Measurements from ENCODE around the gene ZNF286A. TPM values are rescaled to one million over a fixed set of nuclear protein-coding genes. Genes with fewer than 3 reads are reported as not detected.
A peak's percentile ranks its signal among the peaks of the same experiment; 100 is the strongest.

Gene ZNF286A
- total and polyA plus RNA-seq, 7 donors, result 6.0 to 25.7 (median 14.4) TPM

DNA sequence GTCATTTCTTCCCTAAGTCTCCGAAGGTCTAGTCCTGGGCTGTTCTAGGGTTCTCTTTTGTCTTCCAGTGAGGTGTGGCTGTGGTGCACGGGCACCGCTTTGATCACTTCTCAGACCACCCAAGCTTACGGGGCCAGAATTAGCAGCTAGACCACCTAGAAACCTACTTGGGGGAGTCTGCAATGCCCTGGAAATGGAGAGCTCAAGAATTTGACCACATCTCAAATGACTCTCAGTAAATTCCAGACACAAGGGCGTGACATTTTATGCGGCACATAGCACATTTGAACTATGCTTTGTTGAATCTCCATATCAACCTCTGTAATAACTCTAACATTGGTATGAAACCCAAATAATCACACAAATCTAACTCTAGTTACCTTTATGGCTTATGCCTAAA, 40.3 kb upstream of the ZNF286A start:
- intact Hi-C loops (cut with DNase I), result no loop called here
- H3K4me3 ChIP-seq, result no peak overlapping the region
- H3K9me3 ChIP-seq, result no peaks in the 10 kb centered on the region
- 94 to 95% methylated on average over 6 of the region's 6 CpGs for whole genome bisulfite sequencing, 2 donors
- H3K4me1 ChIP-seq, result no peaks in the 10 kb centered on the region
- no peaks in the 10 kb centered on the region for H3K36me3 ChIP-seq
- no peak for DNase-seq
- no peak for TF ChIP-seq EP300 (IDR thresholded peaks at IDR 0.05)
- TF ChIP-seq POLR2AphosphoS5 (IDR thresholded peaks at IDR 0.05), result no peak
- no peak for TF ChIP-seq POLR2A (IDR thresholded peaks at IDR 0.05)
- TF ChIP-seq, protein P1, sequence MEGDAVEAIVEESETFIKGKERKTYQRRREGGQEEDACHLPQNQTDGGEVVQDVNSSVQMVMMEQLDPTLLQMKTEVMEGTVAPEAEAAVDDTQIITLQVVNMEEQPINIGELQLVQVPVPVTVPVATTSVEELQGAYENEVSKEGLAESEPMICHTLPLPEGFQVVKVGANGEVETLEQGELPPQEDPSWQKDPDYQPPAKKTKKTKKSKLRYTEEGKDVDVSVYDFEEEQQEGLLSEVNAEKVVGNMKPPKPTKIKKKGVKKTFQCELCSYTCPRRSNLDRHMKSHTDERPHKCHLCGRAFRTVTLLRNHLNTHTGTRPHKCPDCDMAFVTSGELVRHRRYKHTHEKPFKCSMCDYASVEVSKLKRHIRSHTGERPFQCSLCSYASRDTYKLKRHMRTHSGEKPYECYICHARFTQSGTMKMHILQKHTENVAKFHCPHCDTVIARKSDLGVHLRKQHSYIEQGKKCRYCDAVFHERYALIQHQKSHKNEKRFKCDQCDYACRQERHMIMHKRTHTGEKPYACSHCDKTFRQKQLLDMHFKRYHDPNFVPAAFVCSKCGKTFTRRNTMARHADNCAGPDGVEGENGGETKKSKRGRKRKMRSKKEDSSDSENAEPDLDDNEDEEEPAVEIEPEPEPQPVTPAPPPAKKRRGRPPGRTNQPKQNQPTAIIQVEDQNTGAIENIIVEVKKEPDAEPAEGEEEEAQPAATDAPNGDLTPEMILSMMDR (IDR thresholded peaks at IDR 0.05), result no peak
- no peak overlapping the region for H3K27ac ChIP-seq
- H3K27me3 ChIP-seq, result no peaks in the 10 kb centered on the region

DNA sequence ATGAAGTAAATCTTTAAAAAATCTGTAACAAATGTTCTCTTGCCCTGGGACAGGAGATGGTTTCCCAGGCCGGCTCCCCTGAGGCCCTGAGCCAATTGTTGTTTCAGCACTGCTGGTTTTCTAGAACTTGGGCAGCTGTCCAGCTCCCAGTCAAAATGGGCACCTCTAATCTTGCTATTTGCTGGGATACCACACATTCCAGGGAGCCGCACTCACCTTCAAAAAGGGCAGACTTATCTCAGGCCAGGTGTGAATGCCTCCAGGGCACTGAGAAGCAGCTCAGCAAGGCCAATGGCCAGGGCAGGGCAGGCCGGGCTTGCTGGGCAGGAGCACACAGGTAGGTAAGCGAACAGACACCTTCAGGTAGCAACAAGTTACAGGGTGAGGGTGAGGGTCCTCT, 39.9 kb upstream of the ZNF286A start:
- intact Hi-C loops (cut with DNase I), result no loop called here
- DNase-seq, result no peak
- H3K27ac ChIP-seq, result peak overlapping the region in 1 of 4 donors; percentile 14

DNA sequence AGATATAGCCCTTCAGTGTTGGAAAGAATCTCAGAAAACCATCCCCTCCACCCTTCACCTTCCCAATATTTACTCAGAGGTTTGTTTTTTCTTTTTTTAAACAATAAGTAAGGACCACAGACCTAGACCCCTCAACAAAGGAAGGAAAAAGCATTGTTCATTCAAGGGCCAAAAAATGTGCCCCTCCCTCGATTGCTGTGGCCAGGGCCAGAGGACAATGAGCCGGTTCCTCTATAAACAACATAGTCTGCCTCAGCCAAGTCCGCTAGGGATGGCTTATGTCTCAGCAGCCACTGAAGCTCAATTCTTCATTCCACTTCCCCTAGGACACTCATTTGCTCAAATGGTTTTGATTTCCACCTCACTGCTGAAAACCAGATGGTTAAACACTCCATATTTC, 39.5 kb upstream of the ZNF286A start:
- H3K4me3 ChIP-seq, result no peak overlapping the region
- H3K36me3 ChIP-seq, result no peaks in the 10 kb centered on the region
- intact Hi-C loops (cut with DNase I), result no loop called here
- H3K27me3 ChIP-seq, result no peaks in the 10 kb centered on the region
- no peaks in the 10 kb centered on the region for H3K4me1 ChIP-seq
- H3K9me3 ChIP-seq, result no peaks in the 10 kb centered on the region
- no peak for DNase-seq
- TF ChIP-seq, protein P1 (IDR thresholded peaks at IDR 0.05), result no peak
- TF ChIP-seq POLR2AphosphoS5 (IDR thresholded peaks at IDR 0.05) (no peak), POLR2A (IDR thresholded peaks at IDR 0.05) (no peak), EP300 (IDR thresholded peaks at IDR 0.05) (no peak)
- WGBS, 2 donors, result 80 to 91% methylated on average over 3 of the region's 3 CpGs
- H3K27ac ChIP-seq, result peak overlapping the region in 1 of 4 donors; percentile 14

More for the DNA sequence above, 39.9 kb upstream of the ZNF286A start:
- WGBS, 2 donors, result 91 to 93% methylated on average over 4 of the region's 4 CpGs
- TF ChIP-seq EP300 (IDR thresholded peaks at IDR 0.05) (no peak), POLR2AphosphoS5 (IDR thresholded peaks at IDR 0.05) (no peak), POLR2A (IDR thresholded peaks at IDR 0.05) (no peak)
- TF ChIP-seq, protein P1 (IDR thresholded peaks at IDR 0.05), result no peak
- H3K4me1 ChIP-seq, result no peaks in the 10 kb centered on the region
- H3K27me3 ChIP-seq, result no peaks in the 10 kb centered on the region
- no peak overlapping the region for H3K4me3 ChIP-seq
- H3K36me3 ChIP-seq, result no peaks in the 10 kb centered on the region
- no peaks in the 10 kb centered on the region for H3K9me3 ChIP-seq

DNA sequence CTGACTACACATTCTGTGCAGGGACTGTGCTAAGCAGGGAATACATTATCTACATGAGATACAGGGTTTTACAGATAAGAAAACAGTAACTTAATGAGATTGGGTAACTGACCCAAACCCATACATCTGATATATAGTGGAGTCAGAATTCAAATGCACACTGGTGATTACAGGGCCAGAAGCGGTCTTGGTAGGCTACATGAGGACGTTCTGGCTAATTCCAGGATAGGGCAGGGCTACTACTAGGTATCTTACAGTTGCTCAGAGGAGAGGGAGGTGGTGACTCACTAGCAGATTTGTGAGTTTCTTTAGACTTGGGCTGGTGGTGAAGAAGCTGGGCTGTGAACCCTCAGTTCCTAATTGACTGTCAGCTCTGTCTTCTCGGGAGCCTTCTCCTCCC, 36.9 kb upstream of the ZNF286A start:
- TF ChIP-seq POLR2AphosphoS5 (IDR thresholded peaks at IDR 0.05) (no peak), POLR2A (IDR thresholded peaks at IDR 0.05) (no peak), EP300 (IDR thresholded peaks at IDR 0.05) (no peak)
- TF ChIP-seq, protein P1 (IDR thresholded peaks at IDR 0.05), result no peak
- H3K36me3 ChIP-seq, result no peaks in the 10 kb centered on the region
- no peaks in the 10 kb centered on the region for H3K27me3 ChIP-seq
- no peaks in the 10 kb centered on the region for H3K4me1 ChIP-seq
- no peak for DNase-seq
- H3K27ac ChIP-seq, result no peak overlapping the region
- 93 to 95% methylated on average over 3 of the region's 3 CpGs for WGBS, 2 donors
- H3K4me3 ChIP-seq, result no peak overlapping the region
- intact Hi-C loops (cut with DNase I), result no loop called here
- no peaks in the 10 kb centered on the region for H3K9me3 ChIP-seq

DNA sequence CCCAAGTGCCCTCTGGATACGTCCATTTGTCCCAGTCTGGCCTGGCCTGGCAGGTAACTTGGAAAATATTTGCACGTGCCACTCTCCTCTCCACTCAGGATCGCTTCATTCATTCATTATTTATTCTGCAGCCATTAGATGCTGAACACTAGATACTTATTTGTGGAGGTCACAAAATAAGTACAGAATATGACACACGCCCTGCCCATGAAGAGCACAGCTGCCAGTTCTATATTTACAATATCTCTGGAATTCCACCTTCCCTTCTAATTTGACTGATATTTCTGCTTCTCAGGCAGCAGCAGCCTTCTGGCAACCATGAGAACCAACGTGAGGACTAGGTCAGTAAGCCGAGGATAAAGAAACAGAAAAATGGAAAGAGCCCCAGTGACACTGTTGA, 36.4 kb upstream of the ZNF286A start:
- WGBS, 2 donors, result 91 to 95% methylated on average over 6 of the region's 6 CpGs
- Histone ChIP-seq H3K27ac (no peak overlapping the region), H3K4me3 (no peak overlapping the region), H3K4me1 (no peaks in the 10 kb centered on the region), H3K27me3 (no peaks in the 10 kb centered on the region), H3K36me3 (no peaks in the 10 kb centered on the region), H3K9me3 (no peaks in the 10 kb centered on the region)
- TF ChIP-seq POLR2AphosphoS5 (IDR thresholded peaks at IDR 0.05), result no peak
- TF ChIP-seq, protein P1 (IDR thresholded peaks at IDR 0.05), result no peak
- no peak for TF ChIP-seq POLR2A (IDR thresholded peaks at IDR 0.05)
- TF ChIP-seq EP300 (IDR thresholded peaks at IDR 0.05), result no peak
- no peak for DNase-seq
- intact Hi-C loops (cut with DNase I), result no loop called here
